DND-41 (cell line): Measurements from ENCODE around the gene VPS13C.

Experiments used
- CTCF ChIP-seq: IDR thresholded peaks from 2 replicates; pipeline ENCODE4 v1.5.1; 2012; ENCODE audit warnings: borderline replicate concordance, low read length, moderate library complexity, mild to moderate bottlenecking; ENCODE audit not compliant: poor library complexity, severe bottlenecking; ENCODE audit errors: extremely low read depth
- EZH2 ChIP-seq: IDR thresholded peaks from 3 replicates; pipeline ENCODE4 v1.6.1; 2012; ENCODE audit warnings: borderline replicate concordance, low read depth, mild to moderate bottlenecking, moderate library complexity, low read length, inconsistent platforms; ENCODE audit not compliant: severe bottlenecking

GRCh38 chr15:61893146-61893545 is 167.1 kb downstream of the VPS13C start:
- TF ChIP-seq CTCF (no peak), EZH2 (no peak)
